Heart left ventricle (tissue), 16 donors: ENCODE data around the gene COX8C. TPM values are rescaled to one million over a fixed set of nuclear protein-coding genes. Genes with fewer than 3 reads are reported as not detected.

Experiments
- ATAC-seq, 4 donors: fragments of 200-7000 bp; cut with Tn5 transposase; one replicate each; pipeline ENCODE4 v1.9.1; 2020 to 2022; ENCODE audit warnings: moderate library complexity in 4 of 4, mild to moderate bottlenecking in 3 of 4, moderate number of reproducible peaks in 1 of 4
- DNase-seq, 5 donors: peaks; one replicate each; pipeline ENCODE4 v3.0.0-alpha.2; 2020
- H3K27ac ChIP-seq, 12 donors: fragments of 200-600 bp; sonication (generic) in 4 of 12; one replicate each; pipeline versions ENCODE4 v1.5.0 to v1.8.0; 2016 to 2022; ENCODE audit warnings: mild to moderate bottlenecking in 2 of 12
- H3K27me3 ChIP-seq, 9 donors: fragments of 200-600 bp; sonication (generic) in 2 of 9; one replicate each; pipeline versions ENCODE4 v1.5.1 to v1.8.0; 2016 to 2022; ENCODE audit warnings: mild to moderate bottlenecking in 3 of 9
- H3K36me3 ChIP-seq, 9 donors: fragments of 200-600 bp; sonication (generic) in 2 of 9; one replicate each; pipeline versions ENCODE4 v1.5.0 to v1.8.0; 2018 to 2022; ENCODE audit warnings: mild to moderate bottlenecking in 2 of 9
- H3K4me1 ChIP-seq, 12 donors: fragments of 200-600 bp; sonication (generic) in 4 of 12; one replicate each; pipeline versions ENCODE4 v1.5.0 to v1.8.0; 2016 to 2022; ENCODE audit warnings: mild to moderate bottlenecking in 3 of 12
- H3K4me3 ChIP-seq, 12 donors: fragments of 200-600 bp; sonication (generic) in 4 of 12; one replicate each; pipeline versions ENCODE4 v1.5.0 to v1.8.0; 2017 to 2022; ENCODE audit warnings: mild to moderate bottlenecking in 9 of 12, moderate library complexity in 4 of 12
- H3K9me3 ChIP-seq, 12 donors: fragments of 200-600 bp; sonication (generic) in 4 of 12; one replicate each; pipeline versions ENCODE4 v1.5.0 to v1.8.0; 2016 to 2022; ENCODE audit warnings: mild to moderate bottlenecking in 1 of 12
- POLR2A ChIP-seq, 2 donors: fragments of 450-650 bp; IDR thresholded peaks; one replicate each; pipeline ENCODE4 v1.6.1; 2017; ENCODE audit warnings: antibody characterized with exemption in 2 of 2, mild to moderate bottlenecking in 2 of 2, moderate library complexity in 2 of 2
- WGBS, 4 donors: extraction: QIAGEN DNeasy Blood & Tissue Kit in 2 of 4; methylation state at CpG; one replicate each; pipeline versions ENCODE4 v1.1.5 to v1.1.7; 2013 to 2018; 5-methylcytosine and 5-hydroxymethylcytosine counted together
- intact Hi-C, 10 donors: fragments of 100-400 bp; cut with DNase I; formaldehyde crosslinking; loops; one replicate each; pipeline versions ENCODE4 v1.11.1 to v1.14.2; 2022
- polyA plus RNA-seq, 2 donors: library from polyadenylated mRNA; stranded (reverse); fragments of 200-250 nt; gene quantifications; one replicate each; pipeline ENCODE4 v1.2.3, GENCODE V29; 2013
- total RNA-seq, 9 donors: library from RNA; depleted of rRNA in 2 of 9; stranded (reverse); fragments of >200 nt in 2 of 9; fragmentation: NEBNext Ultra II Directional in 3 of 9; extraction: Animal tissue kit (Norgen Biotek cat#: 25700) in 3 of 9; gene quantifications; one replicate each; pipeline versions ENCODE4 v1.1.0 to v1.2.4, GENCODE V29; 2016 to 2023
- TF ChIP-seq, protein P1 (sequence below), 12 donors: fragments of 200-600 bp; sonication (generic) in 4 of 12; IDR thresholded peaks; one replicate each; pipeline versions ENCODE4 v1.5.0 to v1.8.0; 2018 to 2022; ENCODE audit warnings: antibody characterized with exemption in 12 of 12, mild to moderate bottlenecking in 5 of 12
- donor health status: ischemic (EF 13 %, LVEDD 7.1; RV severe dilation, severe dysfunction).
- donor health status: healthy with polysubstance abuse.
- donor health status: DM: no; HTN: yes; CAD: no.
- donor health status: DM: no; HTN: no; CAD: no.
- donor health status: ischemic (EF 25% LVEDD 6.9; RV normal size, moderate dysfunction).
- donor health status: ischemic (EF 25% LVEDD 5.7; RV mildly dilated, moderate dysfunction).
- donor health status: healthy.
- donor health status: DM: yes; HTN: yes; CAD: no.
- donor health status: ischemic (EF 35%, LVEDD 5.7; RV mildly dilated, moderate dysfunction).
- donor health status: nonischemic (EF 11% LVEDD 7.7; RV severe dilation, severe dysfunction).
- donor health status: DM: yes; HTN: yes; CAD: no.
- donor health status: PGD.
- donor health status: ischemic (EF 29% LVEDD 5.4; RV normal size, mild dysfunction).
- donor health status: nonischemic (EF 23%, LVEDD 6.1; RV moderate dilation, normal function).

The COX8C gene
- total and polyA plus RNA-seq, 11 donors: 0.60 to 2.0 (median 0.89) TPM; not detected in 5

DNA sequence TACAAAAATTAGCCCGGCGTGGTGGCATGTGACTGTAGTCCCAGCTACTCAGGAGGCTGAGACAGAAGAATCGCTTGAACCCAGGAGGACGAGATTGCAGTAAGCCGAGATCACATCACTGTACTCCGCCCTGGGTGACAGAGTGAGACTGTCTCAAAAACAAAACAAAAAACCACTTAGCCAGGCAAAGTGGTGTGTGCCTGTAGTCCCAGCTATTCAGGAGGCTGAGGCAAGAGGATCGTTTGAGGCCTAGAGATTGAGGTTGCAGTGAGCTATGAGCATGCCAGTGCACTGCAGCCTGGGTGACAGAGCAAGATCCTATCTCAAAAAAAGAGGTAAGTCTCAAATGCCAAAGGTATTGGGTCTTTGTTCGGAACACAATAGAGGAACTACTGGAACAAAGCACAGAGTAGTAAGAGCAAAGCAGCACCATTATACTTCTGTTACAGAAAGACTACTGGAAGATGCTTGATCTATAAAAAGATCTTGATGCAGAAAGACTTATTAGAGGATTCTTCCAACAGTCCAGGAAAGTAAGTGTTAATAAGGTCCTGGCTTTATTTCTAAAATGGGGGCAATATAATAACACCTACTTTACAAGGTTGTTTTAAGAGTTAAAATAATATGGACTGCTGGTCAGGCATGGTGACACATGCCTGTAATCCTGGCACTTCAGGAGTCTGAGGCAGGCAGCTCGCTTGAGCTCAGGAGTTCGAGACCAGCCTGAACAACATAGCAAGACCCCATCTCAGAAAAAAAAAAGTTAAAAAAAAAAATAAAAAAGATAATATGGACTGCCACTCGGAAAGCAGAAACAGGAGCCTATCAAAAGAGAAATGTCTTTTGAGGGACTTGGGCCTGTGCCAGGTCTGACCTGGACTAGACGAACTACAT is 44.0 kb upstream of the COX8C start:
- ATAC-seq: no peak
- no peak for DNase-seq
- intact Hi-C loops: no loop called here
- H3K9me3 ChIP-seq: no peaks in the 10 kb centered on the region
- 87 to 91% (median 90%) methylated on average over 12 of the region's 12 CpGs for WGBS, 4 donors
- no peak for TF ChIP-seq POLR2A (IDR thresholded peaks at IDR 0.05)
- TF ChIP-seq, protein P1, sequence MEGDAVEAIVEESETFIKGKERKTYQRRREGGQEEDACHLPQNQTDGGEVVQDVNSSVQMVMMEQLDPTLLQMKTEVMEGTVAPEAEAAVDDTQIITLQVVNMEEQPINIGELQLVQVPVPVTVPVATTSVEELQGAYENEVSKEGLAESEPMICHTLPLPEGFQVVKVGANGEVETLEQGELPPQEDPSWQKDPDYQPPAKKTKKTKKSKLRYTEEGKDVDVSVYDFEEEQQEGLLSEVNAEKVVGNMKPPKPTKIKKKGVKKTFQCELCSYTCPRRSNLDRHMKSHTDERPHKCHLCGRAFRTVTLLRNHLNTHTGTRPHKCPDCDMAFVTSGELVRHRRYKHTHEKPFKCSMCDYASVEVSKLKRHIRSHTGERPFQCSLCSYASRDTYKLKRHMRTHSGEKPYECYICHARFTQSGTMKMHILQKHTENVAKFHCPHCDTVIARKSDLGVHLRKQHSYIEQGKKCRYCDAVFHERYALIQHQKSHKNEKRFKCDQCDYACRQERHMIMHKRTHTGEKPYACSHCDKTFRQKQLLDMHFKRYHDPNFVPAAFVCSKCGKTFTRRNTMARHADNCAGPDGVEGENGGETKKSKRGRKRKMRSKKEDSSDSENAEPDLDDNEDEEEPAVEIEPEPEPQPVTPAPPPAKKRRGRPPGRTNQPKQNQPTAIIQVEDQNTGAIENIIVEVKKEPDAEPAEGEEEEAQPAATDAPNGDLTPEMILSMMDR (IDR thresholded peaks at IDR 0.05): no peak
- no peaks in the 10 kb centered on the region for H3K27me3 ChIP-seq
- H3K27ac ChIP-seq: no peak overlapping the region
- H3K36me3 ChIP-seq: no peaks in the 10 kb centered on the region
- no peak overlapping the region for H3K4me3 ChIP-seq
- H3K4me1 ChIP-seq: peaks cover 0 to 72% (median 37%) of the 10 kb centered on the region in 12 donors

DNA sequence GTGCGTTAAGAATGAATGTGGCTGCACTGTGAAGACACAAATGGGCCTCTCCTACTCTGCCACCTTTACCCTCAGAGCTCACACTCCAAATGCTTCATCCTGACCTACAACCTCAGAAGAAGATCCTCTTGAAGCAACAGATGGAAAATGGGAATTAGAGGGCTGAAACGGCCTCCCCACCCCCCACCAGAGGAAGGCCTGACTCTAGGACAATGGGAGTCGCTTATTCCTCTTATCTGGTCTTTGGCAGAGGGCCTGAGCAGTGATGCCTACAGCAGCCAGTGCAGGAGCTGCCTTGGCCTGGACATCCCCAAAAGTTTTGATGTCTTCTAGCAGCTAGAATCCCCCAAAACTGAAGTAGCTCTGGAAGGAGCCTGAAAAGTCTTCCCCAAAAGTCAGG is 43.3 kb upstream of the COX8C start:
- H3K27me3 ChIP-seq: no peaks in the 10 kb centered on the region
- H3K4me3 ChIP-seq: no peak overlapping the region
- ATAC-seq (peak; percentile 66 to 87 (median 84)), DNase-seq (peak in 4 of 5 donors; percentile 35 to 66 (median 39))
- H3K27ac ChIP-seq: no peak overlapping the region
- intact Hi-C loops: no loop called here
- TF ChIP-seq, protein P1 (IDR thresholded peaks at IDR 0.05): no peak
- WGBS, 4 donors: 27 to 46% (median 35%) methylated on average over 3 of the region's 3 CpGs
- peaks cover 0 to 67% (median 34%) of the 10 kb centered on the region in 12 donors for H3K4me1 ChIP-seq
- H3K9me3 ChIP-seq: no peaks in the 10 kb centered on the region
- no peaks in the 10 kb centered on the region for H3K36me3 ChIP-seq

DNA sequence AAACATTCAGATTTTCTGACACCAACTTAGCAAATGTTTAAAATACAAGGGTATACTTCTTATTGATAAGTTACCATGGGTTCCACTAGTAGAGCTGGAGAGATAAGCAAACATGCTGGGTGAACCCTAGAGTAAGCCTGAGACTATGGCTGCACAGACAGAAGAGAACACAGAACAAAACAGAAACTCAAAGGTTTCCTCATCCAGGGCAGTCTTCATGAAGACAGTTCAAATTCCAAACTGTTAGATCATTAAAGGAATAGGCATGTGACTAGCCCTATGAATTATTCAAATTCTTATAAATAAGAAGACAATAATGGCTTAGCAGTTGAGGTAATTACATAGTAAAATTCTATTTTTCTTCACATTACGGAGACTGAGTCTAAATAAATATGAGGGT is 42.2 kb upstream of the COX8C start:
- 97 to 100% (median 98%) methylated on average over 1 of the region's 1 CpG for WGBS, 4 donors
- H3K27me3 ChIP-seq: no peaks in the 10 kb centered on the region

More for the DNA sequence above, 42.2 kb upstream of the COX8C start:
- TF ChIP-seq POLR2A (IDR thresholded peaks at IDR 0.05): no peak
- TF ChIP-seq, protein P1 (IDR thresholded peaks at IDR 0.05): no peak
- H3K4me1 ChIP-seq: peaks cover 0 to 58% (median 23%) of the 10 kb centered on the region in 12 donors
- intact Hi-C loops: no loop called here
- H3K9me3 ChIP-seq: no peaks in the 10 kb centered on the region
- ATAC-seq: no peak
- H3K4me3 ChIP-seq: no peak overlapping the region
- H3K36me3 ChIP-seq: no peaks in the 10 kb centered on the region
- no peak for DNase-seq
- no peak overlapping the region for H3K27ac ChIP-seq
